DOHH2 (cell line): ENCODE results near the gene KRTAP1-5.

Experiments
- EZH2phosphoT487 ChIP-seq: fragments of 200-600 bp; sonication (generic); IDR thresholded peaks from 2 replicates; pipeline ENCODE4 v1.6.1; 2017; ENCODE audit warnings: borderline replicate concordance, mild to moderate bottlenecking, antibody characterized with exemption, low read length, moderate library complexity, mixed read lengths
- TF ChIP-seq, protein P1 (sequence below): fragments of 200-600 bp; sonication (generic); IDR thresholded peaks from one replicate; pipeline ENCODE4 v1.5.1; 2014; ENCODE audit warnings: antibody characterized with exemption, mild to moderate bottlenecking, low read depth, low read length; ENCODE audit not compliant: poor library complexity, severe bottlenecking

DNA sequence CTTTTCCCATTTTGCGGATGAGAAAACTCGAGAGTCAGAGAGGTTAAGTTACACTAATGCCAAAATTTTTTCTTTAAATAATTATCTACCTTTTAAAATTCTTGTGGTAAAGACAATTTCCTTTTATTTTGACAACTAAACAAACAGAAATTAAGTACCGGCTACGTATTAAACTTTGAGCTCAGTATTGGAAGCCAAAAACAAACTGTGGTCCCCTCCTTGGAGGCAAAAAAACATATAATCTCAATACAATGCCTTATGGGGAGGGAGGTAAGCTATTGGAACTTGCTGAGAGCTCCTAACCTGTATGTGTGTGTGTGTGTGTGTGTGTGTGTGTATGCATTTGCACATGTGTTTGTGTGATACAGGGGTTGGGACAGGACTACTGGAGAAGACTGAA is 36.4 kb upstream of the KRTAP1-5 start:
- TF ChIP-seq, protein P1, sequence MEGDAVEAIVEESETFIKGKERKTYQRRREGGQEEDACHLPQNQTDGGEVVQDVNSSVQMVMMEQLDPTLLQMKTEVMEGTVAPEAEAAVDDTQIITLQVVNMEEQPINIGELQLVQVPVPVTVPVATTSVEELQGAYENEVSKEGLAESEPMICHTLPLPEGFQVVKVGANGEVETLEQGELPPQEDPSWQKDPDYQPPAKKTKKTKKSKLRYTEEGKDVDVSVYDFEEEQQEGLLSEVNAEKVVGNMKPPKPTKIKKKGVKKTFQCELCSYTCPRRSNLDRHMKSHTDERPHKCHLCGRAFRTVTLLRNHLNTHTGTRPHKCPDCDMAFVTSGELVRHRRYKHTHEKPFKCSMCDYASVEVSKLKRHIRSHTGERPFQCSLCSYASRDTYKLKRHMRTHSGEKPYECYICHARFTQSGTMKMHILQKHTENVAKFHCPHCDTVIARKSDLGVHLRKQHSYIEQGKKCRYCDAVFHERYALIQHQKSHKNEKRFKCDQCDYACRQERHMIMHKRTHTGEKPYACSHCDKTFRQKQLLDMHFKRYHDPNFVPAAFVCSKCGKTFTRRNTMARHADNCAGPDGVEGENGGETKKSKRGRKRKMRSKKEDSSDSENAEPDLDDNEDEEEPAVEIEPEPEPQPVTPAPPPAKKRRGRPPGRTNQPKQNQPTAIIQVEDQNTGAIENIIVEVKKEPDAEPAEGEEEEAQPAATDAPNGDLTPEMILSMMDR = no peak
- no peak for TF ChIP-seq EZH2phosphoT487
